Measurements from ENCODE around the gene NLRP4.
"Not testable (repeated sequence)": the region's sequence is repeated elsewhere in the genome, so short reads cannot be mapped to it uniquely, and the experiment has no call there.

The NLRP4 gene

GRCh38 chr19:55877211-55877610 is 40.9 kb downstream of the NLRP4 start:
- DNase-seq (ENCODE audit: low read depth) = no peak

- DNase-seq (ENCODE audit: low read depth) = no peak
Observed at GRCh38 chr19:55882626-55883025, 46.3 kb downstream of the NLRP4 start.

- no peak for DNase-seq (ENCODE audit: low read depth)
Observed at GRCh38 chr19:55898911-55899310, 62.6 kb downstream of the NLRP4 start.

GRCh38 chr19:55901369-55902079 is 65.2 kb downstream of the NLRP4 start:
- no peak for DNase-seq (ENCODE audit: low read depth)

GRCh38 chr19:55902080-55902751 is 65.9 kb downstream of the NLRP4 start:
- no peak for DNase-seq (ENCODE audit: low read depth)

GRCh38 chr19:55907286-55907685 is 70.9 kb downstream of the NLRP4 start:
- no peak for DNase-seq (ENCODE audit: low read depth)

GRCh38 chr19:55907746-55908145 is 71.4 kb downstream of the NLRP4 start:
- no peak for DNase-seq (ENCODE audit: low read depth)

GRCh38 chr19:55909801-55910200 is 73.5 kb downstream of the NLRP4 start:
- no peak for DNase-seq (ENCODE audit: low read depth)

- DNase-seq (ENCODE audit: low read depth) = no peak
Observed at GRCh38 chr19:55912916-55913315, 76.6 kb downstream of the NLRP4 start.

GRCh38 chr19:55913643-55914268 is 77.4 kb downstream of the NLRP4 start:
- DNase-seq (ENCODE audit: low read depth) = peak; percentile 3

GRCh38 chr19:55923556-55923955 is 87.2 kb downstream of the NLRP4 start:
- no peak for DNase-seq (ENCODE audit: low read depth)

- DNase-seq (ENCODE audit: low read depth) = no peak
Observed at GRCh38 chr19:55927991-55928390, 91.7 kb downstream of the NLRP4 start.

- DNase-seq (ENCODE audit: low read depth) = not testable (repeated sequence)
Observed at GRCh38 chr19:55929258-55929657, 92.9 kb downstream of the NLRP4 start.

- no peak for DNase-seq (ENCODE audit: low read depth)
Observed at GRCh38 chr19:55930996-55931515, 94.7 kb downstream of the NLRP4 start.
